GM19452 (cell line): ENCODE data around the gene CSRNP3.

Experiments
- ATAC-seq: cut with Tn5 transposase; IDR thresholded peaks from one replicate; pipeline ENCODE4 v1.9.1; 2021; ENCODE audit not compliant: unreplicated experiment

CSRNP3 gene, protein sequence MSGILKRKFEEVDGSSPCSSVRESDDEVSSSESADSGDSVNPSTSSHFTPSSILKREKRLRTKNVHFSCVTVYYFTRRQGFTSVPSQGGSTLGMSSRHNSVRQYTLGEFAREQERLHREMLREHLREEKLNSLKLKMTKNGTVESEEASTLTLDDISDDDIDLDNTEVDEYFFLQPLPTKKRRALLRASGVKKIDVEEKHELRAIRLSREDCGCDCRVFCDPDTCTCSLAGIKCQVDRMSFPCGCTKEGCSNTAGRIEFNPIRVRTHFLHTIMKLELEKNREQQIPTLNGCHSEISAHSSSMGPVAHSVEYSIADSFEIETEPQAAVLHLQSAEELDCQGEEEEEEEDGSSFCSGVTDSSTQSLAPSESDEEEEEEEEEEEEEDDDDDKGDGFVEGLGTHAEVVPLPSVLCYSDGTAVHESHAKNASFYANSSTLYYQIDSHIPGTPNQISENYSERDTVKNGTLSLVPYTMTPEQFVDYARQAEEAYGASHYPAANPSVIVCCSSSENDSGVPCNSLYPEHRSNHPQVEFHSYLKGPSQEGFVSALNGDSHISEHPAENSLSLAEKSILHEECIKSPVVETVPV

DNA sequence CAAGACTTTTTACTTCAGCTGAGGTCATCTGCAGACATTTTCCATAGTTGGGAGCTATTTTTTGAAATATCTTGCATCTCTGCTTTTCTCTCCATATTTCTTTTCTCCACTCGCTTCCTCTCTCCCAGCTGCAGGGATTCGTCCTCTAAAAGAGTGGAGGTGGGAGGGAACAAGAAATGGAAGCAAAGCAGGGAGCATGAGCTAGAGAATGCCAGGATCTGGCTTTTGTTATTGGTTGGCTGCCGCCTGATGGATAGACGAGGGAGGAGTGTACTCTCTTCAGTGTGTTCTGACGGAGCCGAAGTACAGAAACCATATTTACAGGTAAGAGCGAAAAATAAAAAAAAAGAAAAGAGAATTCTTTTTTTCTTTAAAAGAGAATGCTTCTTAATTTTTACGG, at the start of gene CSRNP3:
Gene CSRNP3 (plus strand): TSS at position 282 of the 400 bp plus-strand sequence. CDS start 125,368 bp downstream, outside the sequence.
- no peak for ATAC-seq

DNA sequence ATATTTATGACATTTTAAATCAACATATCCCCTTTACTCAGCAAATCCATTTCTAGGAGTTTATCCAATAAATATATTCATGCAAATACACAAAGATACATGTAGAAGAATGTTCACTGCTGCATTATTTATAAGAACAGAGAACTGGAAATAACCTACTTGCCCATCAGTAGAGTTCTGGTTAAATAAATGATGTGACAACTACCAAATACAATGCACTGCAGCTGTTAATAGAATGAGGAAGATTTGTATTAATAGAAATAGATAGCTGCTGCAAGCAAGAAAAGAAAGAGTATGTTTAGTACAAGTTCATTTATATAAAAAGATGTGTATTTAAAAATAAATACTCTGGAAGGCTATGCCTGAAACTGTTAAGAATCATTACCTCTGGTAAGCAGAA, 49.3 kb upstream of the CSRNP3 start:
- ATAC-seq, result no peak

DNA sequence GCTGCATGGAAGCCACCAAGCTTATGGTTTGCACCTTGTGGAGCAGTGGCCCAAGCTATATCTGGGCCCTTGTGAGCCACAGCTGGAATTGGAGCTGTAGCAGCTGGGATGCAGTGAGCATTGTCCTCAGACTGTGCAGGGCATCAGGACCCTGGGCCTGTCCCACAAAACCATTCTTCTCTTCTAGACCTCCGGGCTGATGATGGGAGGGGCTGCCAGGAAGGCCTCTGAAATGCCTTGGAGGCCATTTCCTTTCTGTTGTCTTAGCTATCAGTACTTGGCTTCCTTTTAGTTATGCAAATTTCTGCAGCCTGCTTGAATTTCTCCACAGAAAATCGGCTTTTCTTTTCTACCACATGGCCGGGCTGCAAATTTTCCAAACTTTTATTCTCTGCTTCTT, 46.4 kb upstream of the CSRNP3 start:
- ATAC-seq, result no peak

DNA sequence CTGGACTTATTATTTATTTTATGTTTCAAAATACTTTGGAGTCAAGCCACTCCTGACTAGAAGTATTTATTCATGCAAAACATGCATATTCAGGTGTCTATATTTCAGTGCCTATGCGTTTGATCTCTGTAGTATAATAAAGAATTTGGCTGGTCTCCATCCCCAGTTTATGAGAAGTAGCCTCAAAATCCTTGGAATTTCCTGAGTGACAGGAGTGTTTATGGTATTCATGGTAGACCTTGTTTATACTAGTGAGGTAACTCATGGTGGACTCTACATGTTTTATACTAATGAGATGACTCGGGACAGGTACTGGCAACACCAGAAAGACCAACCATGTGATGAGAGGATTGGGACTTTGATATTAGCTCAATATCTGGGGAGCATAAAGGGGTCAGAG, 43.9 kb upstream of the CSRNP3 start:
- no peak for ATAC-seq

DNA sequence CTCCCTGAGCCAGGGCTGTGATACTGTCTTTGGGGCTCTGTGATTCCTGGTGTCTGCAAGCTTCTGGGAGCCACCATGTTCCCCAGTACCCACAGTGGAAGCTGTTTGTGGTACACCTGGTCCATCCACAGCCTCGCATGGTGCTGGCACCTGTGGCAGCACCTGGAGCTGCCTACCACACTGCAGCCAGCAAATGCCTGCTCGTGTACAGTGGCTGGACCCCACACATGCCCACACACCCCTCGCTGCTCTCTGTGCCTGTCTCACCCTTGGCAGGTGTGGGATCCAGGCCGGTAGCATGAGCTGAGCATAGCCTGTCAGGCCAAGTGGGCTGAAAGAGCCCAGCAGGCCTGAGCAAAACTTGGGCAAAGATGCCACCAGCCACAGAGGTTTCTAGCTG, 41.8 kb upstream of the CSRNP3 start:
- no peak for ATAC-seq

DNA sequence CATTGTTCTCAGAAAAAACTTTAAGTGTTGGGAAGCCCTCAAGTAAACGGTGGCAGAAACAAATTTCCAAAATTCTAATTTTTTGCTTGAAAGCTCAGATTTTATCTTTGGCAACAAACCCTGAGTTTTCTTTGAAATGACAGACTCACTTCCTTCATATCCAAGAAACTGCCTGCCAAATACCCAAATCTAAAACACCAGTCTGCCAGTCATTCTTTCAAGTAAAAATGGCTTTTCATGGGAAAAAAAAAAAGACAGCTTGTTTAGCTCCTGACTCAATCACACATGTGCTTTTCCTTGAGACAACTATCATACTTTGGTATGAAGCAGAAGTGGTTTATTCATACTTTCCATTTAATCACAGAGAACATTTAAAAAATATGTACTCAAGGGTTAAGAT, 40.6 kb upstream of the CSRNP3 start:
- no peak for ATAC-seq

DNA sequence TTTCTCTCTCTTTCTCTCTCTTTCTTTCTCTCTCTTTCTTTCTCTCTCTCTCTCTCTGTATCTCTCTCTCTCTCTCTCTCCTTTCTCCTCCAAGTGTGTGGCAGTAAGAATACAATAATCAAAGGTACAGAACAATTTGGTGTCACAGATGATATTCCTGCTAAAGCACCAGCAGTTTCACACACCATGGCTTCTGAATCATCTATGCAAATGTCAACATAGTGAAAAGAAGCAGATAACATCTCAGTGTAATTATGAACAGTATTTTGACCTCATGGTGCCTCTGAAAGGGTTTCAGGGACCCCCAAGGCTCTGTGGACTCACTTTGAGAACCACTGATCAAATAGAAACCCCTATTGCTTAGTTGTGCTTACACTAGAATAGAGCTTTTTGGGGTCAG, 38.5 kb upstream of the CSRNP3 start:
- ATAC-seq, result no peak

DNA sequence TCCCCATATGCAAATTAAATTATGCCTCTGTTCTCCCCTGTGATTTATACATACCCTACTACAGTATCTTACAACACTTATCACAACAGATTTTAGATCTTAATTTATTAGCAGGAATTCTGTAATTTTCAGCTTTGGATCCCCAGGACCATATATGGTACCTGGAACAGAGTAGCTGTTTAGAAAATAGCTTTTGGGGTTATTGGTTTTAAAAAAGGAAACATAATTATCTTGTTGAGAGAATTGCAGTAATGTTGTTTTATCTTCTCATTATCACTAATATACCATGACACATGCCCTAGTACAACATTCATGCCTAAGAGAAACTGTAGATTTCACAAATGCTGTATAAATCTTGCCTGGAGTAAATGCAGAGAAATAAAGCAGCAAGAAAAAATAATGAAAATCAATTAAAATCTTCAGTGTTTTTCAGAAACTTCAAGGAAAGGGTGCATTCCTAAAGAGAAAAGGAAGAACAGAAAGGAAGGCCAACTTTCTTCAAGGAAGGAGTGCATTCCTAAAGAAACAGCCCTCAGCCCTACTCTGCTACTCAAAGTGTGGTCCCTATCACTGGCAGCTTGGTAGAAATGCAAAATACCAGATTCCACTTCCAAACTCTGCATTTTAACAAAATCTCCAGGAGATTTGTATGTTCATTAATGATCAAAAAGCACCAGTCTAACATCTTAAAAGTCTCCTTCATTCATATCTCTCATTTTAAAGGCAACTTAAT, 37.1 kb upstream of the CSRNP3 start:
- ATAC-seq, result no peak

DNA sequence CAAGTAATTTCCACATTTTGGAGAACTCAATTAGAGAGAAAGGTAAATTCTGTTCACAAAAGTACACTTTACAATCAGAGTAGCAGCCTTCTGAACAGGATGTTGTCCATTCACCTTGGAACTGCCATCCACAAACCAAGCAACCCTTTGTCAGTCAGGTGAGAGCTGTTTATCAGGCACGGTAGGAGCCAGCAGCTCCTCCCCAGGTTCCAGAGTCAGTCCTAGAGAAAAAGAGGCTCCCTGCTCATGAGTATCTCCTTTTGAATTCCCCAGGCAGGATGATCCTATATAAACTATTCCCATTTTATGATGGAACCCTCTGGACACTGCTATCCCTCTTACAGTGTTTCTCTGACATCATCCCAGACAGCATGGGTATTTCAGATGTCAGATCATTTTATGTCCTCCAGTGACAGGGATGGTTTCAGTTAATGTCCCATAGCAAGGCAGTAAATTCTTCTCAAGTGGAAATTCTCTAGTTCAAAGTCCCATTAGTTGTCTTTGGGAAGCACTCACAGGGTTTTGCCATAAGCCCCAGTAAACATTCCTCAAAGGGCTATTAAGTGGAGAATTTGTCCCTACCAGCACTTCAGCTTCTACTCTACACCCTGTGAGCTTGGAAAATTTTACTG, 34.5 kb upstream of the CSRNP3 start:
- ATAC-seq, result no peak

DNA sequence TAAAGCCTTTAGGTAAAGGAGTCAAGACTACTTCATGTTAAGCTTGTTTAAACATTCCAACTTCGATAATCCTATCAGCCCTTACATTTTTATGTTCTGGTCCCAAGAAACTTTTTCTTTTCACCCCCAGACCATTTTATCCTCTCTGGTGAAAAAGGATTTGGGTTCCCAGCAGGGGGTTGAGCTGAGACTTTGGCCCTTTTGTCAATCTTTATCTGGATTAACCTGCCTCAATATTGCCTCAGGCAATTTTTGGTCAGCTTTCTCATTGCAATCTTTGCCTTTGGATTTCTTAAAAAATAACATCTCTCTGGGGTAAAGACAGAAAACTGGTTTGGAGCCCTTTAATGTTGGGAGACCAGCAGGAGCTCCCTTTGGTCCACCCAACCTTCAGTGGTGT, 33.9 kb upstream of the CSRNP3 start:
- no peak for ATAC-seq

DNA sequence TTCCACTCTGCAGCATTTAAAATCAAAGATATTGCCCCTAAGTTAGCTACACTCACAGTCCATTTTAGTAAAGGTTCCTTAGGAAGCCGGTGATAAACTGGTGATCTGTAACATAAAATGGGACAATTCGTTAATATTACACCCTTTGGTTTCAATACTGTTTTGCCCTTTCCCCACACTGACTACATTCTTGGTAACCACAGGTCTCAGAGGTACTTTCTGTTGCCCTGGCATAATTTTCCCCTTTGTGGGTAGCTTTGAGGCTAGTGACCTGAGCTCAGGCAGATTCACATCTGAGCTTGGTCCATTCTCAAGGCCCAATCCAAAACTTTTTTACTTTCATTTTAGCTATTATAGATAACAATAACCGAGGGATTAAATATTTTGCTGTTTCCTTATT, 32.9 kb upstream of the CSRNP3 start:
- peak; percentile 69 for ATAC-seq

DNA sequence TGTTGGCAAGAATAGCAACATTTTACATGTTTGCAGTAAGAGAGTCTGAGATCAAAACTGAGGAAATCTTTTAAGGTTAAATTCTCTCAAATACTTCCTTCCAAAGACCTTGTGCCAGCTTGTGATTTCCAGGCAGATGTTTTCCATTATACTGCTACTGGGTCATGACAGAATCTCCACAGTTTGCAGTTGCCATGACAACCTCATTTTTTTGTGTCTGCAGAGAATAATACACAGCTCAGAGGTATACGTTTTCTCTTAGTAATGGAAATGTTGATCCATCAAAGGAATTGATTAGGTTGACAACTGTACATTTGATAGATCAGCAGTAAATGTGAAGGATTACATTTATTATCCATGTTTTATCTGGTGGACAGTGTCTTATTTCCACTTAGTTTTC, 29.1 kb upstream of the CSRNP3 start:
- no peak for ATAC-seq

DNA sequence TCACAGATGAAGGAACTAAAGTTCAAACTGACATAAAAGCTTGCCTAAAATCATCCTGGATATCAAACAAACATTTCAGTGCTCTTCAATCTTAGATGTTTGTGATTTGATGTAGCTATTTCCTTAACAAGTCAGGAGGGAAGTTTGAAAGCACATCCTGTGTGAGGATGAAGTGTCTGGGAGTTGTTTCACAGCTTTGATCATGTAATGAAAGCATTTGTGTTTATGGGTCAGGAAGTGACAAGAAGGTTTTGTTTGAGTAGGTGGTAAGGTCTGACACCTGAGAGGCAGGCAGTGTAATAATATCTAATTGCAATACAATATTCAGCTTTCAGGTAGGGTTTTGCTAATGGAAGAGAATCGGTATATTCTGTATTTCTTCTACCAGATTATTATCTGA, 26.0 kb upstream of the CSRNP3 start:
- no peak for ATAC-seq

DNA sequence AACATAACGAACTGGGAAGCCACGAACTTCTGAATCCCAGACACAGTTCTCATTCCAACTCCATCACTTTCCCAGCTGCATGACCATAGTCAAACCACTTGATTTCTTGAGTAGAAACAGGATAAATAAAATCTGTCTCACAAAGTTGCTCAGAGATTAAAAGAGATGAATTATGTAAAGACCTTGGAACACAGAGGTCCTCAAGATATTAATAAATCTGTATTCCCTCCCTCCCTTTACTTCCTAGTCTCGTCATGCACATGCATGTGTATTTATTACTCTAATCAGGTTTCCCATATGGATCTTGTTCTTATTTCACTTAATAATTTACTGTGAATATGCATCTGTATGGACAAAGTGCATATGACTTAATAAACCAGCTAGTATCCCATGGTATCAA, 21.1 kb upstream of the CSRNP3 start:
- ATAC-seq, result no peak

DNA sequence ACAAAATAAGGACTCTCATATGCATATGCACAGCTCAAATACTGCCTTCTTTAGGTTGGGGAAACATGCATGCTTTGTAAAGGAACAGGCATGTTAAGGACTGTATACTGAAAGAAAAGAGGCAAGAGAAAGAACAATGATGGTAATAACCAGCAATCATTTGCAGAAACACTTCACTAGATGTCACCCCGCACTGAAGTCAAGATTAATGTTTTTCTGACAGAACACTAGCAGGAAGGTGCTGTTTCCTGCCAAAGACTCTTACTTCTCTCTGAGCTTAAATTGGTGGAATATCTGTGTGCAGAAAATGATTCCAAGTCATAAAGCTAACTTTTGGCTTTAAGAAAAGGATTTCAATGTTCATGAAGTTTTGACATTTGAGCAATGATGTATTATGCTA, 19.3 kb upstream of the CSRNP3 start:
- ATAC-seq, result no peak

DNA sequence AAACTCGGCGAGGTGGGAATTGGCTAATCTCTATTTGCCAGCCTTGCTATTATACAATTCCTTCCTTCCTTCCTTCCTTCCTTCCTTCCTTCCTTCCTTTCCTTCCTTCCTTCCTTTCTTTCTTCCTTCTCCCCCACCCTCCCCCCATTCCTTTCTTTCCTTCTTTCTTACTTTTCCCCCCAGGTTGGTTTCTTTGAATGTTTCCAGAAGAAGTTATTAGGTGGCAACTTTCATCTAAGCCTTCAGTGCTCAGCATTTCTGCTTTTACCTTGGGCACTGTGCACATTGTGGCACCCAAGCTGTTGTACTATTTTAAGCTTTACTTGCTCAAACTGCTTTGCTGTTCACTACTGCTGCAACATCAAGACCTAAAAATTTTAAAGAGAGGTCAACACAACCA, 17.2 kb upstream of the CSRNP3 start:
- no peak for ATAC-seq

DNA sequence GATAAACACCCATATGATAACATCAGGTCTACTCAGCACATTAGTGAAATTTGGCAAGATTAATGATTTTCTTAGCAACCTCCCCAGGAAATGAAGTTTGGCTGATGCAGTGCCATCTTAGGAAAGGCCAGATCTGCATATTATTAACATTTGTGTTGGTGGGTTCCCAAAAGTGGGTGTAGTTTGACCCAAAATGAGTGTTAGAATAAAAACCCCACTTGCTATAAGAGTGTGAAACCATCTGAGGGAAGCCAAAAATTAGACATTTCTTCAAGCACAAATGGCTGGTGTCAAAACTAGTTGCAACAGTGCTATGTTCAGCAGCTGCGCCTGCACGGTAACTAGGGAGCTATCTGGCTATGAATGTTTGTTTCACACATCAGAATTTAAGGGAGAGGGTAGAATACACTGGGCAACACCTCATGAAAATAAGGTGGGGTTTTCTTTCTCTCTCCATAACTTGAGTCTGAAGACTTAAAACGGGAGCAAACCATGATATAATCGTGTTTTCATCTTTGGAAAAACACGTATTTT, 15.9 kb upstream of the CSRNP3 start:
- no peak for ATAC-seq

DNA sequence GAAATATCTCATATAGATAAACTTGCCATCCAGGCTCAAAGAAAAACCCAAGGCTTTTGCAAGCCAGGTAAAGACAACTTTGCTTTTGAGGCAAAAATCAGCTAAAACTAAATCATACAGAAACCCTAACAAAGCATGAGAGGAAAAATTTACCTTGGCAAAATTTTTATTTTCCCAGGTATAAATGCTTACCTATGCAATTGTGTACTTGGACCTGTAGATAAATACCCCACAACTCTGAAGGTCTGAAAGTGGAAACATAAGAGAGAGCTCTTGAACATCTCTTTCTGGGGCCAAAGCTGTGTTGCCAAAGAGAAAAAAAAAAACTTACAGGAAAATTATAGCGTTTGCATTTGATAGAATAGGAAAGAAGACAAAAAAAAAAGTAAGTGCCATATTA, 14.6 kb upstream of the CSRNP3 start:
- ATAC-seq, result no peak

DNA sequence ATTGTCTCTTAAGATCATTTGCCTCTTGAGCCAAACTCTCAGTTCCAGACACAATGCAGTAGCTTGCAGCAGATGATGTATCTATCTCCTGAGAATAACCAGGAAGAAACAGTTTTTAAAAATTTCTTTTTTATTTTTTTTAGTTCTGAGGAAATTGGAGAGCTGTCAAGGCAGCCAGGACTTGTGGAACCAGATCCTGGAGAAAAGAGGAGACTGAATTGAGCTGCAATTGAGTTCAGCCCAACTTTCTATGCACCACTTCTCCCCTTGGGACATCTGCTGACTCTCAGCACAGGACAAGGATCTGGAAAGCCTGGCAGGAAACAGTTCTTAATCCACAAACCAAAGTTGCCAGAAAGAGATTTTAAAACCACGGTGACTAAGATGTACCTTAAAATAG, 13.5 kb upstream of the CSRNP3 start:
- no peak for ATAC-seq

DNA sequence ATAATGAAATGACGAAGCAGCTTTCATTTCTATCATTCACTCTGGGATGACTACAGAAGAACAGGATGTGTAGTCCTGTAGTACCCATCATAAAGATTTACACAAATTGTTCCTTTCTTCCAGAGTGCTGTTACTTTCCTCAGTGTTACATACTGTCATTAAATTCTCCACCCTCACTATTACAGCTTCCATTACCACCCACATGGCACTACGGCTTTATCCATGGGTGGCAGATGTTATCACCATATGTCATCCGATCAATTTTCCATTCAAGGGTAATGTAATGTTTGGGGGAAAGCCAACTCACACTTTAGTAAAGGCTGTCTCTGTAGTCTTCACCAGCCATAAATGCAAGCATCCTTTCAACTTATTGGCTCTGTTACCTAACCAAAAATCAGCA, 7.1 kb upstream of the CSRNP3 start:
- no peak for ATAC-seq

DNA sequence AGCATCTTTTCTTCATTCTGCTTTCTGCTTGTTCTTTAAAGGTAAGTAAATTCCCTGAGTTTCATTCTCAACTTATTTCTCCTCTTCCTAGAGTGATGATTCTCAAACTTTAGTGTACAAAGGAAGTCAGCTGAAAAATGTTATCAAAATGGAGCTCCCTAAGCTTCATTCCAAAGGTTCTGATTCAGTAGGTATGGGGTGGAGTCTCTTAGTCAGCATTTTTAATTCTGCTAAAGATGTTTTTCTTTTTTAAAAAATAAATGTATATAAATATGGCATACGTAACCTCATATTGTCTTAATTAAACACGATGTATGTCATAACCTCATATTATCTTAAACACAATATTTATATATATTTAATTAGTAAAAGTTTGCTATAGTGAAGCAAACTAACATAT, 3.1 kb upstream of the CSRNP3 start:
- ATAC-seq, result no peak
